ENCODE data around the gene UBASH3A. TPM values are rescaled to one million over a fixed set of nuclear protein-coding genes. Genes with fewer than 3 reads are reported as not detected.

The UBASH3A gene
- total RNA-seq, 1 donor from 2014 or later: not detected

GRCh38 chr21:42455196-42455595, 51.5 kb downstream of the UBASH3A start:
- no peak for TF ChIP-seq EZH2 (IDR thresholded peaks at IDR 0.05)
- no peak for TF ChIP-seq CTCF (IDR thresholded peaks at IDR 0.05)
- no peak for TF ChIP-seq EZH2phosphoT487 (IDR thresholded peaks at IDR 0.05)
- peaks cover 6% of the 10 kb centered on the region for H3K9me3 Mint-ChIP-seq
- Histone ChIP-seq H3K9ac (no peak overlapping the region), H3K4me2 (no peak overlapping the region), H3K4me3 (no peak overlapping the region), H3K9me3 (ENCODE audit: low read depth) (no peaks in the 10 kb centered on the region), H3K4me1 (peaks cover 9% of the 10 kb centered on the region), H4K20me1 (ENCODE audit: low read depth) (no peaks in the 10 kb centered on the region), H3K79me2 (ENCODE audit: low read depth) (no peaks in the 10 kb centered on the region), H3K36me3 (no peaks in the 10 kb centered on the region), H3K27ac (no peak overlapping the region), H3K27me3 (no peaks in the 10 kb centered on the region), H2AFZ (replicated peaks) (no peak overlapping the region), H3F3A (ENCODE audit: low read depth) (peaks cover 6% of the 10 kb centered on the region)
- no peaks in the 10 kb centered on the region for H3K36me3 Mint-ChIP-seq
- no peak overlapping the region for H3K27ac Mint-ChIP-seq
- no peak overlapping the region for H3K4me3 Mint-ChIP-seq
- peaks cover 4% of the 10 kb centered on the region for H3K27me3 Mint-ChIP-seq (ENCODE audit: insufficient read depth, low read depth)
- no peak for DNase-seq (ENCODE audit: low spot score)
- H3K4me1 Mint-ChIP-seq: peaks cover 35% of the 10 kb centered on the region

- Histone ChIP-seq H3K9ac (no peak overlapping the region), H3K9me3 (ENCODE audit: low read depth) (no peaks in the 10 kb centered on the region), H3K27ac (no peak overlapping the region), H3K27me3 (no peaks in the 10 kb centered on the region), H4K20me1 (ENCODE audit: low read depth) (no peaks in the 10 kb centered on the region), H3K4me3 (no peak overlapping the region), H3K36me3 (no peaks in the 10 kb centered on the region), H3K4me2 (no peak overlapping the region), H3K79me2 (ENCODE audit: low read depth) (no peaks in the 10 kb centered on the region), H2AFZ (replicated peaks) (no peak overlapping the region), H3K4me1 (peaks cover 9% of the 10 kb centered on the region), H3F3A (ENCODE audit: low read depth) (peaks cover 6% of the 10 kb centered on the region)
- H3K4me3 Mint-ChIP-seq: no peak overlapping the region
- TF ChIP-seq EZH2 (IDR thresholded peaks at IDR 0.05): no peak
- no peak for TF ChIP-seq CTCF (IDR thresholded peaks at IDR 0.05)
- TF ChIP-seq EZH2phosphoT487 (IDR thresholded peaks at IDR 0.05): no peak
- H3K4me1 Mint-ChIP-seq: peaks cover 36% of the 10 kb centered on the region
- peaks cover 6% of the 10 kb centered on the region for H3K9me3 Mint-ChIP-seq
- no peaks in the 10 kb centered on the region for H3K36me3 Mint-ChIP-seq
- peaks cover 4% of the 10 kb centered on the region for H3K27me3 Mint-ChIP-seq (ENCODE audit: insufficient read depth, low read depth)
- H3K27ac Mint-ChIP-seq: no peak overlapping the region
- DNase-seq (ENCODE audit: low spot score): no peak
Observed at GRCh38 chr21:42455754-42456440, 52.2 kb downstream of the UBASH3A start.

- no peak overlapping the region for H3K9ac ChIP-seq
- H3F3A ChIP-seq (ENCODE audit: low read depth): peaks cover 6% of the 10 kb centered on the region
- H3K4me3 ChIP-seq: no peak overlapping the region
- no peaks in the 10 kb centered on the region for H4K20me1 ChIP-seq (ENCODE audit: low read depth)
- H3K27ac ChIP-seq: no peak overlapping the region
- no peak overlapping the region for H3K4me2 ChIP-seq
- no peaks in the 10 kb centered on the region for H3K36me3 ChIP-seq
- no peaks in the 10 kb centered on the region for H3K9me3 ChIP-seq (ENCODE audit: low read depth)
- H3K4me1 Mint-ChIP-seq: peaks cover 41% of the 10 kb centered on the region
- H3K9me3 Mint-ChIP-seq: peaks cover 6% of the 10 kb centered on the region
- H3K36me3 Mint-ChIP-seq: no peaks in the 10 kb centered on the region
- no peak overlapping the region for H2AFZ ChIP-seq (replicated peaks)
- no peak overlapping the region for H3K4me3 Mint-ChIP-seq
- no peaks in the 10 kb centered on the region for H3K79me2 ChIP-seq (ENCODE audit: low read depth)
- H3K27me3 Mint-ChIP-seq (ENCODE audit: insufficient read depth, low read depth): peaks cover 7% of the 10 kb centered on the region
- no peak overlapping the region for H3K27ac Mint-ChIP-seq
- H3K4me1 ChIP-seq: peaks cover 9% of the 10 kb centered on the region
- no peaks in the 10 kb centered on the region for H3K27me3 ChIP-seq
- TF ChIP-seq CTCF (IDR thresholded peaks at IDR 0.05): no peak
- TF ChIP-seq EZH2 (IDR thresholded peaks at IDR 0.05): no peak
- no peak for TF ChIP-seq EZH2phosphoT487 (IDR thresholded peaks at IDR 0.05)
- DNase-seq (ENCODE audit: low spot score): no peak
Observed at GRCh38 chr21:42456457-42456856, 52.8 kb downstream of the UBASH3A start.
